GM12878 (cell line): ENCODE data around the gene POU4F2. TPM values are rescaled to one million over a fixed set of nuclear protein-coding genes. Genes with fewer than 3 reads are reported as not detected.

Experiments used
- ATAC-seq: fragments of 200-7000 bp; cut with Tn5 transposase; 3 replicates; pipeline ENCODE4 v1.9.1; 2020; ENCODE audit warnings: mild to moderate bottlenecking, moderate library complexity
- BruUV-seq: library from RNA; stranded (reverse); fragments of 400-500 nt; replicated peaks from 2 replicates; lab custom pipeline; 2021; lab: Mats Ljungman, UMichigan
- CTCF ChIA-PET: fragments of 300-600 bp; sonication (Branson Sonifier 250); formaldehyde crosslinking; extraction: SDS; loops from one replicate; lab custom pipeline; 2021; ENCODE audit warnings: inconsistent platforms; lab: Yijun Ruan, JAX
- POLR2A ChIA-PET: fragments of 350-600 bp; formaldehyde crosslinking; extraction: SDS; loops from one replicate; lab custom pipeline; 2021; ENCODE audit warnings: inconsistent platforms; lab: Charles Lee
- RAD21 ChIA-PET: fragments of 300-600 bp; sonication (Branson Sonifier 250); formaldehyde crosslinking; loops from one replicate; lab custom pipeline; 2023; ENCODE audit warnings: antibody characterized with exemption; ENCODE audit not compliant: unreplicated experiment; lab: Charles Lee
- SMC1A ChIA-PET: fragments of 300-600 bp; sonication (Branson Sonifier 250); formaldehyde crosslinking; loops from one replicate; lab custom pipeline; 2023; ENCODE audit not compliant: unreplicated experiment, uncharacterized antibody; lab: Charles Lee
- DNase-seq: peaks from one replicate; pipeline ENCODE4 v3.0.0-alpha.2; 2011; ENCODE audit warnings: low read depth, low spot score
- FAIRE-seq: peaks from 3 replicates; lab custom pipeline; 2011; peaks lifted over from hg19 to GRCh38; lab: Jason Lieb, UNC
- H2AFZ ChIP-seq: 2 replicates; pipeline ENCODE4 v1.6.0; 2011; ENCODE audit warnings: low read depth, low read length, control low read depth; ENCODE audit not compliant: control insufficient read depth
- H3K27ac ChIP-seq: 2 replicates; pipeline ENCODE4 v1.5.1; 2011; ENCODE audit warnings: control low read depth; ENCODE audit not compliant: control insufficient read depth, insufficient read depth
- H3K27me3 ChIP-seq, 2 experiments: replicated peaks in 1 of 2; 2 replicates each; pipeline versions ENCODE4 v1.6.0 to v1.6.1; 2011; ENCODE audit warnings: low read length in 1 of 2; ENCODE audit not compliant: control insufficient read depth in 2 of 2, insufficient read depth in 2 of 2
- H3K36me3 ChIP-seq, 2 experiments: 2 replicates each; pipeline ENCODE4 v1.5.1; 2011; ENCODE audit warnings: low read length in 1 of 2; ENCODE audit not compliant: control insufficient read depth in 2 of 2, insufficient read depth in 2 of 2
- H3K4me1 ChIP-seq: 2 replicates; pipeline ENCODE4 v1.6.1; 2011; ENCODE audit warnings: mild to moderate bottlenecking, low read length, moderate library complexity, mixed read lengths; ENCODE audit not compliant: control insufficient read depth, insufficient read depth
- H3K4me2 ChIP-seq: 2 replicates; pipeline ENCODE4 v1.6.0; 2011; ENCODE audit warnings: control low read depth; ENCODE audit not compliant: control insufficient read depth, insufficient read depth
- H3K4me3 ChIP-seq: fragments of 200-600 bp; sonication (generic); 2 replicates; pipeline ENCODE4 v1.5.1; 2016
- H3K79me2 ChIP-seq: 2 replicates; pipeline ENCODE4 v1.6.0; 2011; ENCODE audit warnings: low read length; ENCODE audit not compliant: control insufficient read depth, insufficient read depth
- H3K9ac ChIP-seq: 2 replicates; pipeline ENCODE4 v1.8.0; 2011; ENCODE audit warnings: low read length, control low read depth, mixed read lengths; ENCODE audit not compliant: control insufficient read depth, insufficient read depth
- H3K9me3 ChIP-seq: replicated peaks from 3 replicates; pipeline ENCODE4 v1.5.1; 2011; ENCODE audit warnings: mild to moderate bottlenecking, low read length; ENCODE audit not compliant: control insufficient read depth, insufficient read depth
- H4K20me1 ChIP-seq: 2 replicates; pipeline ENCODE4 v1.6.0; 2011; ENCODE audit not compliant: control insufficient read depth, insufficient read depth
- BHLHE40 ChIP-seq, 2 experiments: fragments of 450-650 bp in 1 of 2; IDR thresholded peaks; 2 replicates each; pipeline ENCODE4 v1.6.1; 2011 to 2017; ENCODE audit warnings: low read depth in 2 of 2, borderline replicate concordance in 1 of 2, improper control_type of control experiment in 1 of 2, low read length in 1 of 2, mild to moderate bottlenecking in 1 of 2
- CBX3 ChIP-seq: fragments of 200-600 bp; sonication (generic); IDR thresholded peaks from 2 replicates; pipeline ENCODE4 v1.6.1; 2016; ENCODE audit warnings: low read depth, borderline replicate concordance
- CHD2 ChIP-seq: IDR thresholded peaks from 2 replicates; pipeline ENCODE4 v1.6.1; 2011; ENCODE audit warnings: low read depth, low read length, improper control_type of control experiment, borderline replicate concordance
- EP300 ChIP-seq, 2 experiments: fragments of 150-350 bp in 1 of 2; IDR thresholded peaks; 2 replicates each; pipeline ENCODE4 v1.6.1; 2011 to 2012; ENCODE audit warnings: low read depth in 2 of 2, low read length in 2 of 2, borderline replicate concordance in 1 of 2, improper control_type of control experiment in 1 of 2, inconsistent platforms in 1 of 2; ENCODE audit not compliant: control insufficient read depth in 1 of 2
- ESRRA ChIP-seq: IDR thresholded peaks from 2 replicates; pipeline ENCODE4 v1.6.1; 2012; ENCODE audit warnings: mild to moderate bottlenecking, low read length, improper control_type of control experiment
- GABPA ChIP-seq: IDR thresholded peaks from 2 replicates; pipeline ENCODE4 v1.6.1; 2014; ENCODE audit warnings: antibody characterized with exemption, low read depth, mild to moderate bottlenecking, inconsistent platforms
- HCFC1 ChIP-seq: fragments of 150-350 bp; IDR thresholded peaks from 2 replicates; pipeline ENCODE4 v1.6.1; 2014; ENCODE audit warnings: low read length
- JUND ChIP-seq: IDR thresholded peaks from 2 replicates; pipeline ENCODE4 v1.6.1; 2012; ENCODE audit warnings: low read depth, mild to moderate bottlenecking, low read length, improper control_type of control experiment, moderate library complexity
- MYC ChIP-seq: IDR thresholded peaks from 2 replicates; pipeline ENCODE4 v1.6.1; 2011; ENCODE audit warnings: mild to moderate bottlenecking, low read length, moderate library complexity, inconsistent platforms; ENCODE audit not compliant: insufficient read depth, insufficient replicate concordance, insufficient read length, severe bottlenecking
- RAD51 ChIP-seq: fragments of 450-650 bp; IDR thresholded peaks from 2 replicates; pipeline ENCODE4 v1.6.1; 2016; ENCODE audit warnings: moderate library complexity, mild to moderate bottlenecking, inconsistent platforms
- SMARCA5 ChIP-seq: fragments of 450-650 bp; IDR thresholded peaks from 2 replicates; pipeline ENCODE4 v1.6.1; 2017; ENCODE audit warnings: mild to moderate bottlenecking
- SPI1 ChIP-seq: IDR thresholded peaks from 2 replicates; pipeline ENCODE4 v1.6.1; 2011; ENCODE audit warnings: low read depth, mild to moderate bottlenecking, low read length, moderate library complexity, borderline replicate concordance; ENCODE audit not compliant: insufficient read depth
- ZNF207 ChIP-seq: fragments of 450-650 bp; IDR thresholded peaks from 2 replicates; pipeline ENCODE4 v1.6.1; 2014; ENCODE audit warnings: antibody characterized with exemption, mild to moderate bottlenecking, borderline replicate concordance
- ZNF24 ChIP-seq: fragments of 450-650 bp; IDR thresholded peaks from 2 replicates; pipeline ENCODE4 v1.6.1; 2017; ENCODE audit warnings: antibody characterized with exemption, mild to moderate bottlenecking
- WGBS: methylation state at CpG from one replicate; pipeline ENCODE4 v1.1.6; 2016; ENCODE audit warnings: low lambda C conversion rate; ENCODE audit not compliant: insufficient replicate concordance, insufficient coverage; ENCODE audit errors: missing lambda C conversion rate; 5-methylcytosine and 5-hydroxymethylcytosine counted together
- in situ Hi-C: fragments of 300-500 bp; cut with MboI; formaldehyde crosslinking; loops from 9 replicates; pipeline ENCODE4 v1.14.3; 2018; ENCODE audit warnings: mixed read lengths
- intact Hi-C: fragments of 100-400 bp; cut with micrococcal nuclease; formaldehyde crosslinking; loops from one replicate; pipeline ENCODE4 v1.14.2; 2022; ENCODE audit not compliant: unreplicated experiment
- polyA plus RNA-seq, 11 experiments: library from polyadenylated mRNA; depleted of rRNA in 4 of 11; unstranded in 6 of 11; stranded (reverse) in 5 of 11; fragments of >200 nt; fragmentation: Nextera tagmentation in 4 of 11; fragmentation: Illumina TruSeq in 1 of 11; extraction: Ambion mirVana in 4 of 11; extraction: Trizol in 1 of 11; gene quantifications; 1 replicate in 1 of 11; 2 replicates in 10 of 11; pipeline versions ENCODE4 v1.2.1 to v1.2.3, GENCODE V29; 2011 to 2016; ENCODE audit warnings: inconsistent platforms in 2 of 11, missing spikeins in 2 of 11, low read depth in 1 of 11
- total RNA-seq, 4 experiments: library from RNA; depleted of rRNA in 3 of 4; stranded (reverse); fragments of >200 nt in 3 of 4; fragmentation: Illumina TruSeq in 1 of 4; extraction: Trizol in 1 of 4; gene quantifications; 2 replicates each; pipeline versions ENCODE4 v1.2.1 to v1.2.3, GENCODE V29; 2013 to 2021
- TF ChIP-seq, protein P1 (sequence below): fragments of 450-650 bp; IDR thresholded peaks from 2 replicates; pipeline ENCODE4 v1.6.1; 2018; ENCODE audit warnings: mild to moderate bottlenecking, low read depth, moderate library complexity; ENCODE audit not compliant: partially characterized antibody
- TF ChIP-seq, protein P2 (sequence below): IDR thresholded peaks from 2 replicates; pipeline ENCODE4 v1.6.1; 2012; ENCODE audit warnings: mild to moderate bottlenecking, low read depth, low read length
- TF ChIP-seq, protein P3 (sequence below): fragments of 450-650 bp; conservative IDR thresholded peaks from 2 replicates; pipeline ENCODE4 v1.6.1; 2017; ENCODE audit warnings: mild to moderate bottlenecking, moderate library complexity

The POU4F2 gene
- total and polyA plus RNA-seq, 10 of the 15 experiments (the other 5 are each of a cell fraction or from before 2014, with no cell fraction given) = 0.05 TPM; not detected in 9

DNA sequence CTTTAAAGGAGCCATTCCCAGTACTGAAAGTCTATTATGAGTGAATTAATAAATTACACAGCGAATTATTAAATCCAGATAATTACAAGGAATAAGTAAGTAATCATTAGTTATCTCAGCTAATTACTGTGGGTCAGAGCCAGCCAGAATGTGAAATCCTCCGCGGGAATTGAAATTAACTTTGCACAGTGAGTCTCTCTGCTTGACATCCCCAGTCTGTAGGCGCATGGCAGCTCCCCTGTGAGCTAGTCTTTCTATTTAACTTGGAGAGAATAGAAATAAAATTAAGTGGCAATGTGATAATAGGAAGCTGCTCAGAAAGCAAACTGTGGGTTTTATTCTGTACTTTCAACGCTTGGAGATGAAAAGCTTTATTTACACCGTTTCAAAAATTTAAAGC is 7.2 kb downstream of the POU4F2 start:
- RAD21 ChIA-PET = no interaction called here
- Histone ChIP-seq H3K4me3 (no peak overlapping the region), H3K79me2 (no peaks in the 10 kb centered on the region), H3K9me3 (no peaks in the 10 kb centered on the region), H3K36me3 (no peaks in the 10 kb centered on the region), H3K4me2 (no peak overlapping the region), H3K9ac (no peak overlapping the region), H3K27me3 (peaks cover 9% of the 10 kb centered on the region in 2 experiments; a peak in 3 of 4 replicates), H3K4me1 (no peaks in the 10 kb centered on the region), H3K27ac (no peak overlapping the region), H2AFZ (no peak overlapping the region), H4K20me1 (no peaks in the 10 kb centered on the region)
- POLR2A ChIA-PET = no interaction called here
- intact Hi-C loops = no loop called here
- CTCF ChIA-PET = no interaction called here
- SMC1A ChIA-PET = no interaction called here
- no peak for FAIRE-seq
- WGBS = 20% methylated on average over 6 of the region's 6 CpGs
- in situ Hi-C loops = no loop called here
- no peak for ATAC-seq
- no TSS peak for BruUV-seq
- no peak for DNase-seq
- TF ChIP-seq ZNF207 (no peak), SMARCA5 (no peak), HCFC1 (no peak), ESRRA (no peak), CHD2 (no peak), CBX3 (no peak), RAD51 (no peak), EP300 (IDR thresholded peaks at IDR 0.05; ENCODE audit: borderline replicate concordance in 1 of 2, control insufficient read depth in 1 of 2, low read depth in 2 of 2, low read length in 2 of 2) (no peak), GABPA (no peak), ZNF24 (no peak), JUND (no peak), SPI1 (no peak), MYC (no peak), BHLHE40 (IDR thresholded peaks at IDR 0.05; ENCODE audit: borderline replicate concordance in 1 of 2, low read depth in 2 of 2, low read length in 1 of 2) (no peak)
- TF ChIP-seq, protein P1, sequence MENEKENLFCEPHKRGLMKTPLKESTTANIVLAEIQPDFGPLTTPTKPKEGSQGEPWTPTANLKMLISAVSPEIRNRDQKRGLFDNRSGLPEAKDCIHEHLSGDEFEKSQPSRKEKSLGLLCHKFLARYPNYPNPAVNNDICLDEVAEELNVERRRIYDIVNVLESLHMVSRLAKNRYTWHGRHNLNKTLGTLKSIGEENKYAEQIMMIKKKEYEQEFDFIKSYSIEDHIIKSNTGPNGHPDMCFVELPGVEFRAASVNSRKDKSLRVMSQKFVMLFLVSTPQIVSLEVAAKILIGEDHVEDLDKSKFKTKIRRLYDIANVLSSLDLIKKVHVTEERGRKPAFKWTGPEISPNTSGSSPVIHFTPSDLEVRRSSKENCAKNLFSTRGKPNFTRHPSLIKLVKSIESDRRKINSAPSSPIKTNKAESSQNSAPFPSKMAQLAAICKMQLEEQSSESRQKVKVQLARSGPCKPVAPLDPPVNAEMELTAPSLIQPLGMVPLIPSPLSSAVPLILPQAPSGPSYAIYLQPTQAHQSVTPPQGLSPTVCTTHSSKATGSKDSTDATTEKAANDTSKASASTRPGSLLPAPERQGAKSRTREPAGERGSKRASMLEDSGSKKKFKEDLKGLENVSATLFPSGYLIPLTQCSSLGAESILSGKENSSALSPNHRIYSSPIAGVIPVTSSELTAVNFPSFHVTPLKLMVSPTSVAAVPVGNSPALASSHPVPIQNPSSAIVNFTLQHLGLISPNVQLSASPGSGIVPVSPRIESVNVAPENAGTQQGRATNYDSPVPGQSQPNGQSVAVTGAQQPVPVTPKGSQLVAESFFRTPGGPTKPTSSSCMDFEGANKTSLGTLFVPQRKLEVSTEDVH = no peak
- TF ChIP-seq, protein P2, sequence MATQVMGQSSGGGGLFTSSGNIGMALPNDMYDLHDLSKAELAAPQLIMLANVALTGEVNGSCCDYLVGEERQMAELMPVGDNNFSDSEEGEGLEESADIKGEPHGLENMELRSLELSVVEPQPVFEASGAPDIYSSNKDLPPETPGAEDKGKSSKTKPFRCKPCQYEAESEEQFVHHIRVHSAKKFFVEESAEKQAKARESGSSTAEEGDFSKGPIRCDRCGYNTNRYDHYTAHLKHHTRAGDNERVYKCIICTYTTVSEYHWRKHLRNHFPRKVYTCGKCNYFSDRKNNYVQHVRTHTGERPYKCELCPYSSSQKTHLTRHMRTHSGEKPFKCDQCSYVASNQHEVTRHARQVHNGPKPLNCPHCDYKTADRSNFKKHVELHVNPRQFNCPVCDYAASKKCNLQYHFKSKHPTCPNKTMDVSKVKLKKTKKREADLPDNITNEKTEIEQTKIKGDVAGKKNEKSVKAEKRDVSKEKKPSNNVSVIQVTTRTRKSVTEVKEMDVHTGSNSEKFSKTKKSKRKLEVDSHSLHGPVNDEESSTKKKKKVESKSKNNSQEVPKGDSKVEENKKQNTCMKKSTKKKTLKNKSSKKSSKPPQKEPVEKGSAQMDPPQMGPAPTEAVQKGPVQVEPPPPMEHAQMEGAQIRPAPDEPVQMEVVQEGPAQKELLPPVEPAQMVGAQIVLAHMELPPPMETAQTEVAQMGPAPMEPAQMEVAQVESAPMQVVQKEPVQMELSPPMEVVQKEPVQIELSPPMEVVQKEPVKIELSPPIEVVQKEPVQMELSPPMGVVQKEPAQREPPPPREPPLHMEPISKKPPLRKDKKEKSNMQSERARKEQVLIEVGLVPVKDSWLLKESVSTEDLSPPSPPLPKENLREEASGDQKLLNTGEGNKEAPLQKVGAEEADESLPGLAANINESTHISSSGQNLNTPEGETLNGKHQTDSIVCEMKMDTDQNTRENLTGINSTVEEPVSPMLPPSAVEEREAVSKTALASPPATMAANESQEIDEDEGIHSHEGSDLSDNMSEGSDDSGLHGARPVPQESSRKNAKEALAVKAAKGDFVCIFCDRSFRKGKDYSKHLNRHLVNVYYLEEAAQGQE = no peak
- TF ChIP-seq, protein P3, sequence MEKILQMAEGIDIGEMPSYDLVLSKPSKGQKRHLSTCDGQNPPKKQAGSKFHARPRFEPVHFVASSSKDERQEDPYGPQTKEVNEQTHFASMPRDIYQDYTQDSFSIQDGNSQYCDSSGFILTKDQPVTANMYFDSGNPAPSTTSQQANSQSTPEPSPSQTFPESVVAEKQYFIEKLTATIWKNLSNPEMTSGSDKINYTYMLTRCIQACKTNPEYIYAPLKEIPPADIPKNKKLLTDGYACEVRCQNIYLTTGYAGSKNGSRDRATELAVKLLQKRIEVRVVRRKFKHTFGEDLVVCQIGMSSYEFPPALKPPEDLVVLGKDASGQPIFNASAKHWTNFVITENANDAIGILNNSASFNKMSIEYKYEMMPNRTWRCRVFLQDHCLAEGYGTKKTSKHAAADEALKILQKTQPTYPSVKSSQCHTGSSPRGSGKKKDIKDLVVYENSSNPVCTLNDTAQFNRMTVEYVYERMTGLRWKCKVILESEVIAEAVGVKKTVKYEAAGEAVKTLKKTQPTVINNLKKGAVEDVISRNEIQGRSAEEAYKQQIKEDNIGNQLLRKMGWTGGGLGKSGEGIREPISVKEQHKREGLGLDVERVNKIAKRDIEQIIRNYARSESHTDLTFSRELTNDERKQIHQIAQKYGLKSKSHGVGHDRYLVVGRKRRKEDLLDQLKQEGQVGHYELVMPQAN = no peak
